Anterior cingulate cortex (tissue), 58 donors: ENCODE data around the gene FAM163A.

Experiments
- DNase-seq, 58 donors: peaks; one replicate each; lab custom pipeline; 2025; lab: John Stamatoyannopoulos, UW

Gene FAM163A

DNA sequence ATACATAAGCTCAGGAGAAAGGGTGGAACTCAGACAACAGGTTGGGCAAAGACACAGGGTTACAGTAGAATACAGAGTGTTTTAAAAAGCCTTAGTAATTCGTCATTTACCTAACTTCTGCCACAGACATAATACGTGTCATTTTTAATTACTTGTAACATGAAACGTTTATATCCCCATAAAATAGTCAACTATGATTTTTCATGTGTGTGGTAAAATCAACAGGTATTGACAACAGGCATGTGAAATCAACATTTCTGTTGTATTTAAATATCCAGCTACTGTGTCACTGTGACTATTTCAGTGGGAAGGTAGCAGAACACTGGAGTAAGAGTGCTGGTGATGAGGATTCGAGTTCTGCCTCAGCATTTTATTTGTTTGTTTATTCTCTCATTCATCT is 5.7 kb downstream of the FAM163A start:
- DNase-seq: no peak

DNA sequence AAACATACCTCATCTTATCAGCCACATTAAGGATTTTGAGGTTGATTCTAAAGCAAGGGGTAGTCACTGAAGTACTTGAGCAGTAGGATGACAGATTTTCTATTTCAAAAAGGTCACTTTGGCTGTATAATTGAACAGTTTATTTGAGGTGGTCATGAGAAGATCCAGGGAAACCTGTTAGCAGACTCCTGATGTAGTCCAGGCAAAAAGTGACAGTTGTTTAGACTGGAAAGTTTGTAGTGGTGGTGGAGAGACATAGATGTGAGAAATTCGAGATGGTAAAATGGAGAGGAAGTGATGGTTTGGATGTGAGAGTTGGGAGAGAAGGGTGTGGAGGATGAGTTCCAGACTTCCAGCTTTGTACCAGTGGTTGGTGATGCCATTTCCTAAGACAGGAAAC is 7.5 kb downstream of the FAM163A start:
- no peak for DNase-seq

DNA sequence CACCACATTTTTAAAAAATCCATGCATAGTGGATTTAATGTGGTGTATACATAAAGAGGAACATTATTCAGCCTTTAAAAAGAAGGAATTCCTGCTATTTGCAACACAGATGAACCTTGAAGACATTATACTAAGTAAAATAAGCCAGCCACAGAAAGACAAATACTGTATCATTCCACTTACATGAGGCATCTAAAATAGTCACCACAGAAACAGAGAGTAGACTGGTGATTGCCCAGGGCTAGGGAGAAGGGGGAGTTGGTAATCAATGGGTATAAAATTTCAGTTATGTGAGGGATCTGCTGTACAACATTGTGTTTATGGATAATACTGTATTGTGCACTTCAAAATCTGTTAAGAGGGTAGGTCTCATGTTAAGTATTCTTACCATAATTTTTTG is 10.0 kb downstream of the FAM163A start:
- no peak for DNase-seq

DNA sequence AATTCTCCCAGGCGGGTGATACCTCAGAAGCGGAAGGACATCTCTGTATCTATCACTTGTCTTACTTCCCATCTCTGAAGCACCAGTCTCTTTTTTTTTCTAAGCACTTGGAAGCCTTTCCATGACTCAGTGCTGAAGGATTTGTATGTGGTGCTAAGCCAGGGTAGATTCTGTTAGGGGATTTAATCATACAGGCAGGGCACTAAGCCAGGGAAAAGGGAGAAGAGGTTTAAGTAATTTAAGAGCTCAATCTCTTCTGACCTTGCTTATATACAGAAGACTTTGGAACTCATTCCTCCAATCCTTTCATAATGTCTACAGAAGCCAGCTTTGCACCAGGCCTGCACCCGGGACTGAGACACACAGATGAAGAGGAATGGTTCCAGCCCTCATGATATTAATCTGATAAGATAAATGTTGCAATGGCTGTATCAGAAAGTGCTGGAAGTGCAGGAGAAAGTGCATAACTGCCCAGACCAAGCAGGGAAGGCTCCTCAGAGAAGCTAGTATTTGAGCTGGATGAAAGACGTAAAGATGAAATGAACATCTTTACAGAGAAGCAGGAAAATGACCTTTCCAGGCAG is 11.0 kb downstream of the FAM163A start:
- no peak for DNase-seq

DNA sequence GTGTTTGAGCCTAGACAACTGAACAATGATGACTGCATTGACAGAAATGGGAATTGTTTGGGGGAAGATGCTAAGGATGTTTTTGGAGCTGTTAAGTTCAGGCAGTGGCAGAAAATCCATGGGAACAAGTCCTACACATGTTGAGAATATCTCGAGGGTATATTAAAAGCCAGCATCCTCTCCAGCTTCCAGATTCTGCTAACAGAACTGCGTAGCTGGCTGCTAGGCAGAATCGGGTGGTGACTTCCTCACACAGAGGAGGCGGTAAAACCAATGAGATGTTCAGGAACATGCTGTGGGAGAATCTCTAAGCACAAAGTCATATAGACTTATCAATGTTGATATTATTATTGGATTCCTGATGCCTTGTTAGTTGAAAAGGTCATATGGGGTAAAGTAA is 14.8 kb downstream of the FAM163A start:
- DNase-seq: peak in 2 of 58 donors; percentile 4 to 12

DNA sequence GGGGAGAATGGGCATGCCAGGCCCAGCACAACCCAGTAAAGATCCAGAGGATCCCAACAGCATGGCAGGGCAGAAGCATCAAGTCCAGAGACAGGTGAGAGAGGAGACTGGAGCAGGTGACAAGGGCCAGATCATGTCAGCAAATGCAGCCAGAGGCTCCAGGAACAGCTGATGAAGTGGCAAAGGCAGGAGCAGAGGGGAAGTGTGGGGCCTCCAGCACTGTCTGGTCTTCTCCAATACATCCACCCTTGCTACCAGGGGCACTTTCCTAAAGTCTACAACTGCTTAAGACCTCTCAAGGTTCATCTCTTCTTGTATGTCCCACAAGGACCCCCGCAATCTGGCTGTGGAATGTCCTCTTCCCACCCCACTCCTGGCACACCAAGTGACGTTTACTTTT is 17.4 kb downstream of the FAM163A start:
- DNase-seq: no peak

DNA sequence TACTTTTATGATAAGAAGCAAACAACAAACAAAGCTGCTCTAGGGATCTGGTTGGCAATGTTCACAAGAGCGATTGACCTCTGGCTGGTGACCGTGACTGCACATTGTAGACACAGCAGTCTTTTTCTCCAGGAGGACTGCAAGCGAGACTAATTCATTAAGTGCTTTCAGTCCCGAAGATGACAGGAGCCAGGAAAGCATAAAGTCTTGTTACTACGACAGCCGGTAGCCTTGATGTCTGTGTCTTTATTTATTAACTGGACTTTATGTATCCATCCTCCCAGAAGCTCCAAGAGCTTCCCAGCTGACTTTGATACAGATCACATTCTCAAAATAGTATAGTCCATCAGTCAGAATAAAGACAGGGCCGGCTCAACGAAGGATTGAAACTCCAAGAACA is 18.2 kb downstream of the FAM163A start:
- no peak for DNase-seq

DNA sequence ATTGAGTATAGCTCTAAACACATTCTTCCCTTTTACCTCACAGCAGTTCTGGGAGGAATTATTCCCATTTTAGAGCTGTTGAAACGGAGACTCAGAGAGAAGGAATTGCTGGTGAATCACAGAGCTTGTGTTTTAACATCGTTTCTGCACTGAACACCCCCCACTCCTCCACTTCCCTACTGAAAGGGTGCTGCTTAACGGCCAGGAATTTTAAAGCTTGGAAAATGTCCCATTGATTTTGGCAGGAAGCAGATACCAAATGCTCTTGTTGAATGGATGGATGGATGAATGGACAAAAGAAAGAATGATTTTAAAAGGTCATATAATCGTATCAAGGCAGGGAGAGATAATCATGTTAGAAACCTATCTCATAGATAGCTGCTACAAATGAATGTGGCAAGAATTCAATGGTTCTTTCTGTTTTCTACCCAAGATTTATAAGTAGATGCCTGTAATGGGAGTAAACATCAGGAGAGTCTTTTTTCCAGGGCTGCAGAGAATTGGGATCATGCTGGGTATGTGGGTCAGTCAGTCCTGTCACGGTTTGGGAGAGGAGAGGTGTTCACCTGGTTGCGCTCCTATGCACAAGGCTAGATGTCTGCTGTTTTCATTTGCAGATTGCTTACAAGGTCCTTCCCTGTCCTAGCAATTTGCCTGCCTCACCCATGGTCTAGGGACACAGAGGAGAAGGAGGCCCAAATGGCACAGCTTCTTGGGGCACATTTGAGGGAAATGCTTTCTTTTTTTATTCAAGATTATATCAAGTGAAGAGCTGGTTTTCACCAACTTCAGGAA is 19.0 kb downstream of the FAM163A start:
- no peak for DNase-seq

DNA sequence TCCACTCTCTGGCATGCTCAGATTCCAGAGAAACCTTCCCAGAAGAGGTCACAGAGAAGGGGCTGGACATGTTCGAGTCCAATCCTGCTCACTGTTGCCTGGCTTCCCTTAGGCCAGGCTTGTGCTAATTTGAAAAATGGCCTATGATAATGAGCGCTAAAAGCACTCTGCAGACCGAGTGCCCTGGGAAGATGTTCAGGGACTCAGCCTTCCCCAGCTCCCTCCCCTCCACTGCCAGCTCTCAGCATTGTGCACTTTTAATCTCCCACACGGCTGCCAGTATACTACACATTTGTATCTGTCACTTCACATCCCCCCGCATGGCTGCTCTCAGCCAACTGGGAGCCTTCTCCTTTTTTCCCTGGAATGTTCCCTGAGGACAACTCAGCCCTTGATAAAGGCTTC is 24.1 kb downstream of the FAM163A start:
- no peak for DNase-seq

DNA sequence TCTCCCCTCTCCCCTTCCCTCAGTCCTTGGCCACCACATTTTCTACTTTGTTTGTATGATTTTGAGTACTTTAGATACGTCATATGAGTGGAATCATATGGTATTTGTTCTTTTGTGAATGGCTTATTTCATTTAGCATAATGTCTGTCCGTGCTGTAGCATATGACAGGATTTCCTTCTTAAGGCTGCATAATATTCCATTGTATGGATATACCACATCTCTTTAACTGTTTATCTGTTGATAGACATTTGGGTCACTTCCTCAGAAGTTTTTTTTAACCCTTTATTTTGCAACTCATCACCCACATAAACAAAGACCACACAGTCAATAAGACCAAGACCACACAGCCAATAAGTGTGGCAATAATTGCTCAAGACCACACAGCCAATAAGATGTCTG is 24.9 kb downstream of the FAM163A start:
- DNase-seq: no peak

DNA sequence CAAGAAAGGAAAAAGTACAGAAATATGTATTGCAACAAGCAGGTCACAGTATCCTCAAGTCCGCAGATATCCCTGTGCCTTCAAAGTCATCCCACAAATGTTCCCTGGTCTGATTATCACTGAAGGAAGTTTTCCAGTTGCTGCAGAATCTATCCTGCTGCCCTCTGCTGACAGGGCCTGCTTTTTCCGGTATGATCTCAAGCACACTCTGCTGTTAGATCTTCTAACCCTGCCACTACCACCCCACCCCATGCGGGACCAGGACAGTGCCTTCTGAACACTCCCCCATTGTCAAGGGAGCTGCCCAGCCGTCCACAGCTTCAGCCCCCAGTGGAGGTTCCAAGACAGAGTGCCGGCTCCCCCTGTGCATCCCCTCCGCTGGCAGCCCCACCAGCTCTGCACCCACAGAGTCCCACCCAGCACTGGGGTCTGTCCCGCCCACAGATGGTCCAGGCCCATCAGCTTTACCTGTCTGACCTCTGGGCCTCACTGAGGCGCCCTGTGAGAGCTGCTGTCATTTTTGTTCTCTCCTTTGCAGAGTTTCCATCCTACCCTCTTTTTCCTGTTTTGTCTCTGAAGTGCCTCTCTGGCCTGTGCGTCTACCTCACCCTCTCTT is 27.9 kb downstream of the FAM163A start:
- no peak for DNase-seq

DNA sequence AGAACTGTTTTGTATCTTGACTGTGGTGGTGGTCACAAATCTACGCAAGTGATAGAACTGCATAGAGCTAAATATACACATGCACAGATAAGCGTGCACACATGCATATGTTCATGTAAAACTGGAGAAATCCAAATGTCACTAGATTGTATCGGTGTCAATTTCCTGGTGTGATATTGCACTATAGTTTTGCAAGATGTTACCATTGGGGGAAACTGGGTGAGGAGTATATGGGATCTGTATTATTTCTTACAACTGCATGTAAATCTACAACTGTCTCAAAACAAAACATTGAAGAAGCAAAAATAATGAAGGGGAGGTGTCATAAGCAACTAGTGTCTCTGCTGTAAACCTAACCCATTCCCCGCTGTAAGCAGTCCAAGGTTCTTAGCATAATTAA is 30.2 kb downstream of the FAM163A start:
- no peak for DNase-seq

DNA sequence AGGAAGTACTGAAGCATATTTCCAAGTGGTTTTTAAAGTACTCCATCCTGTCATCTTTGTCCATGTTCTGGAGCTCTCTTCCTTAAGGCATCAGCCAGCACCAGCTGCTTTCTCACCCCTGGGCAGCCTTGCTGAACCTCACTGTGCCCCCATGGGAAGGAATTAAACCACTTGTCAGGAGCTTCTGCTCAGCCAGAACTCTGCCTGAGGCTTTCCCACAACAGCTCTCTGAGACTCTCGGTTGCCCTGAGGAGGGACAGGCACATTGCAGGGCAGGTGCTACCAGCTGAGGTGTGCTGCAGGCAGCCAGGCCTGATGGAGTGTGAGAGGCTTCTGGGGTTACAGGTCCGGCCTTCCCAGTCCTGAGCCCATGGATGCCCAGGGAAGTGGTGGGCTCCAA is 30.9 kb downstream of the FAM163A start:
- DNase-seq: no peak

DNA sequence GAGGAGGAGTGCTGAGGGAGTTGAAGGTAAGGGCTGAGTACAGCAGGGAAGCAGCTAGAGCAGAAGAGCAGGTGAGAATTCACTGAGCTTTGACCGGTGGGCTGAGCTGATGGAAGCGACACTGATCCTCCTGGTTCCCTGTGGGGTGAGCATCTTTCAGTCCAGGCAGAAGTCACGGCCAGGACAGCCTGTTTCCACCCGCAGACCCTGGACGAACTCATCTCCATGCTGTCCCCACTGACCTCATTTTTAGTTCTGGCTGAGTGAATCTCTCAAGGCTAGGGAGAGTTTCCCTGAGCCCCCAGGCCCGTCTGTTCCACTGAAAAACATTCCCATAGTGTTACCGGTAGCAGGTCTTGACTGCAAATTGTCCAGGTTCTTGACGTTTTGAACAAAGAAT is 31.5 kb downstream of the FAM163A start:
- no peak for DNase-seq

DNA sequence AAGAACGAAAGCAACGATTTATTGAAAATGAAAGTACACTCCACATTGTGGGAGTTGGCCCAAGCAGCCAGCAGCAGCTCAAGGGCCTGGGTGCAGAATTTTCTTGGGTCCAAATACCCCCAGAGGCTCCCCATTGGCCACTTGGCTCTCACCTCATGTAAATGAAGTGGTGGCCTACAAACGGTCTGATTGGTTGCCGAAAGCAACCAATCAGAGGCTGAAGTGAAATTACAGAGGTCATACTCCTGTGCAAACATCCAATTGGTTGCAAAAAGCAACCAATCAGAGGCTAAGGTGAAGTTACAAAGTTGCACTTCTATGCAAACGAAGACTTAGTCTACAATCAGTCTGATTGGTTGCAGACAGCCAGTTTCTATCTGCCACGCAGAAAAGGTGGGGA is 31.9 kb downstream of the FAM163A start:
- DNase-seq: no peak

DNA sequence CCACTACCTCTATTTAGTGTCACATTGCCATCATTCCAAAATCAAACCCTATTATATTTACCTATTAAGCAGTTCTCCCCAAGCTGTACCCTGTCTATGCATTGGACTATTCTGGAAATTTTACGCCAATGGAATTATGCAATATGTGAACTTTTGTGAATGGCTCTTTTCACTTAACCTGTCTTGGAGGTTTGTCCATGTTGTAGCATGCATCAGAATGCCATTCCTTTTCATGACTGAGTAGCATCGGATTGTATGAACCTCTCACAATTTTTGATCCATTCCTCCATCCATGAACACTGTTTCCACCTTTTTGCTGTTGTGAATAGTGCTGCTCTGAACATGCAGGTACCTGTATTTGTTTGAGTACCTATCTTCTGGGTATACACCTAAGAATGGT is 33.7 kb downstream of the FAM163A start:
- DNase-seq: no peak

DNA sequence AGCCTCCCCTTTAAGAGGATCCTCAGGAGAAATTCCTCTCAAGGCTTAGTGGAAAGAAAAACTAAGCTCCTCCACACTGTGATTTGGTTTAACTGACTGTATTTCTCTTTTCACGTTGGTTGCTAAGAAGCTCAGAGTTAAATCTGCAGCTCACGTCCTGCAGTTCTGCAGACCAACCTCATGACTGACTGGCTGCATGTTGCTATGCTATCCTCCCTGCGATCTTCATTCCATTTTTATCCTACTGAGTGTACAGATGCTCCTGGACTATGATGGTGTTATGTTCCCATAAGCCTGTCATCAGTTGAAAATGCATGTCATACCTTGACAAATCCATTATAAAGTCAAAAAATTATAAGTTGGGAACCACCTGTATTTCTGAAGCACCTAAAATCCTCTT is 34.6 kb downstream of the FAM163A start:
- DNase-seq: no peak

DNA sequence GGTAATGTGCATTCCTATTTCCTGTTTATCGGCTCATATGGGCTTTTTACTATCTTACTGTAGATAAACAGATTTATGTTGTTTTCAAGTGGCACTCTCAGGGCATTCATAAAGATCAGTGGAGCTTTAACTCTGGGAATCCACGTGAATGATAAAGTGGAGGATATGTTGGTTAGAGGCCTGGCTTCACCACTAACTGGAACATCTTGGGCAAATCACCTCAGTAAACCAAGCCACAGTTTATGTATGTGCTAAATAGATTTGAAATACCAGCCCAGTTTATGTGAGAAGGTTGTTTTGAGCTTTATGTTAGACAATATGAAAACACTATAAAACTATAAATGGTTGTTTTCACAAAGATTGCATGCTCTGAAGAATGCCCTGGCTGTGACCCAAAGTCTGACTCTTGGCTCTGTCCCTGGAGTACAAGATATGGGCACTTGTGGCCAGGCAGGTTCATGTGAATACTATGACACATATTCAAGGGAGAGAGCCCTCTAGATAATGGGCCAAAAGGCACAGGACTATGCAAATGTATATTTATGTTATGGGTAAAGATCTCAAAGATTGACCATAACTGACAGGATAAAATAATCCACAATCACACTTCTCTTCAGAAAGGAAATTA is 36.7 kb downstream of the FAM163A start:
- DNase-seq: no peak

DNA sequence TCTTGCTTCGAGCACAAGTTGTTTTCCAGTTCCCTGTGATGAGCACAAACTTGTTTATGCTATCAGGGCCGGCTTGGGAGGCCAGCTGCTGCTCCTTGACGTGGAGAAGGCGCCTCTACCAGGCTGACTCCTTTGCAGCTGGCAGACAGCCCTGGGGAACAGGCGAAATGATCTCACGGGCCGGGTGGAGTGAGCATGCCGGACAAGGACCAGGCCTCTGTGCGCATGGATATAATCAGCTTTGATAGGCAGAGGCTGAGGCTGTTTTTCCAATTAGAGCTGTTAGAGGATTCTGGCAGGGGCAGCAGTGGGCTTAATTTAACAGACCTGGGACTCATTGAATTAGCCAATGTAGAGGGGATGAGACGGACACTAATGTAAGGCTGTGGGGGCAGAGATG is 38.9 kb downstream of the FAM163A start:
- peak in 1 of 58 donors; percentile 8 for DNase-seq

DNA sequence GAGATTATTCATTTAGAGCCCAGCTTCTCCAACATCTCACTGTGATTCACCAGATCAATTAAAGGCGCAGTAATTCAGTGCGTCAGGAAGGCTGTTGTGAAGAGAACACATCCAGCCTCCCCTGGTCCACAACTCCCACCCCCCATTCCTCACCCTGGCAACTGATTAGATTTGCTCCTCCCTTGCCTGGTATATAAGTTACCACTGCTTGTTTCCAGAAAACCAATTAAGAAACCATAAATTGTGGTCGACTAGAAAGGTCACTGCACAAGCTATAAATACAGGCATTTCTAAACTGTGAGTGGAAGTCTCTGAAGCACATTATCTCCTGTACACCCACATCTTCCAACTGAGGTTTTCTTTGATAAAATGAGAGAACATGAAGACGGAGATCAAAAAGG is 41.9 kb downstream of the FAM163A start:
- DNase-seq: peak in 1 of 58 donors; percentile 19

DNA sequence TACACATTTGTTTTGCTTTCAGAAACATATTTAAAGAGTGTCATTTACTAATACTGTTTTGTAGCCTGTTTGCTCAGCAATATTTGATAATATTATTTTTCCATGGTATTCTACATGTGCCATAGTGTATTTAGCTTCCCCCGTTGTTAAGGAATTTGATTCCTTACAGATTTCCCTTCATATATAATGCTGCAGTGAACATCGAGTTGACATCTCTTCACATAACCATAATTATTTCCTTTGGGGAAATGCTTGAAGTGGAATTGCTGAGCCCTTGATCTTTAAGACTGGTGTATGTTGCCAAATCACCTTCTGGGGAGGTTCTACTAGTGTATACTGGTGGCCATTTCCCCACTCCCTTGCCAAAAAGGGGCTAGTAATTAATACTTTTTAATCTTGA is 42.6 kb downstream of the FAM163A start:
- no peak for DNase-seq
